GM13977 (cell line): ENCODE results near the gene CNN2.

Experiments used
- DNase-seq: peaks from one replicate; pipeline ENCODE4 v3.0.0; 2012; ENCODE audit warnings: low spot score
- CTCF ChIP-seq: IDR thresholded peaks from 2 replicates; pipeline ENCODE4 v1.5.1; 2012; ENCODE audit warnings: mild to moderate bottlenecking, control low read depth; ENCODE audit not compliant: insufficient read depth; ENCODE audit errors: extremely low read depth, missing control alignments
- in situ Hi-C: fragments of 300-500 bp; cut with MboI; formaldehyde crosslinking; loops from one replicate; pipeline ENCODE4 v1.12.0; 2022; ENCODE audit warnings: low sequenced_read_pairs, low pct_unique_long_range_greater_than_20kb, mixed read lengths, inconsistent platforms; ENCODE audit not compliant: unreplicated experiment

Gene CNN2

GRCh38 chr19:1006711-1007398 is 19.6 kb upstream of the CNN2 start:
- DNase-seq, result no peak
- in situ Hi-C loops, result no loop called here
- TF ChIP-seq CTCF, result no peak

GRCh38 chr19:1007399-1008251 is 18.8 kb upstream of the CNN2 start:
- in situ Hi-C loops, result no loop called here
- no peak for TF ChIP-seq CTCF
- DNase-seq, result no peak

- in situ Hi-C loops, result no loop called here
- TF ChIP-seq CTCF, result no peak
- DNase-seq, result no peak
These were observed 18.0 kb upstream of the CNN2 start for GRCh38 chr19:1008268-1009040.

GRCh38 chr19:1009041-1009980 is 17.1 kb upstream of the CNN2 start:
- in situ Hi-C loops, result no loop called here
- TF ChIP-seq CTCF, result no peak
- DNase-seq, result no peak

- no peak for TF ChIP-seq CTCF
- no peak for DNase-seq
- in situ Hi-C loops, result no loop called here
These were observed 16.3 kb upstream of the CNN2 start for GRCh38 chr19:1009981-1010538.
